Caco-2 (cell line): ENCODE data around the gene EN1. TPM values are rescaled to one million over a fixed set of nuclear protein-coding genes. Genes with fewer than 3 reads are reported as not detected.

ENCODE experiments used
- BruUV-seq: library from RNA; stranded (reverse); fragments of 400-500 nt; replicated peaks from 2 replicates; lab custom pipeline; 2021; lab: Mats Ljungman, UMichigan
- CTCF ChIA-PET: fragments of 300-600 bp; sonication (Branson Sonifier 250); formaldehyde crosslinking; loops from one replicate; lab custom pipeline; 2022; ENCODE audit warnings: antibody characterized with exemption; lab: Charles Lee
- POLR2A ChIA-PET: fragments of 300-600 bp; sonication (Branson Sonifier 250); formaldehyde crosslinking; loops from one replicate; lab custom pipeline; 2022; ENCODE audit warnings: antibody characterized with exemption; lab: Charles Lee
- DNase-seq, 2 experiments: peaks; one replicate each; pipeline versions ENCODE4 v3.0.0 to v3.0.0-alpha.2; 2020 to 2022
- H3K27me3 ChIP-seq: replicated peaks from 2 replicates; pipeline ENCODE4 v1.6.0; 2011; ENCODE audit warnings: low read length; ENCODE audit not compliant: control insufficient read depth, insufficient read depth
- H3K36me3 ChIP-seq: 2 replicates; pipeline ENCODE4 v1.5.1; 2011; ENCODE audit warnings: low read length; ENCODE audit not compliant: control insufficient read depth, insufficient read depth
- H3K4me1 ChIP-seq: fragments of 250-450 bp; sonication (Bioruptor Pico); 2 replicates; pipeline ENCODE4 v1.5.1; 2020; ENCODE audit warnings: mild to moderate bottlenecking
- H3K4me3 ChIP-seq: 2 replicates; pipeline ENCODE4 v1.5.1; 2011; ENCODE audit warnings: low read depth, mild to moderate bottlenecking, control low read depth, low read length
- H3K9me3 ChIP-seq: fragments of 250-450 bp; sonication (Bioruptor Pico); 2 replicates; pipeline ENCODE4 v1.5.1; 2020; ENCODE audit warnings: mild to moderate bottlenecking, moderate library complexity
- H3K27ac Mint-ChIP-seq: one replicate; pipeline ENCODE4 v1.8.0; 2022; ENCODE audit warnings: mixed read lengths; ENCODE audit not compliant: unreplicated experiment
- H3K27me3 Mint-ChIP-seq: one replicate; pipeline ENCODE4 v1.8.0; 2022; ENCODE audit warnings: mixed read lengths; ENCODE audit not compliant: insufficient read depth, unreplicated experiment
- H3K36me3 Mint-ChIP-seq: one replicate; pipeline ENCODE4 v1.8.0; 2022; ENCODE audit warnings: mild to moderate bottlenecking, mixed read lengths; ENCODE audit not compliant: insufficient read depth, unreplicated experiment
- H3K4me1 Mint-ChIP-seq: one replicate; pipeline ENCODE4 v1.8.0; 2022; ENCODE audit warnings: low read depth, mixed read lengths; ENCODE audit not compliant: unreplicated experiment
- H3K4me3 Mint-ChIP-seq: one replicate; pipeline ENCODE4 v1.8.0; 2022; ENCODE audit warnings: mild to moderate bottlenecking, moderate library complexity, mixed read lengths; ENCODE audit not compliant: unreplicated experiment
- H3K9me3 Mint-ChIP-seq: one replicate; pipeline ENCODE4 v1.8.0; 2022; ENCODE audit warnings: mixed read lengths; ENCODE audit not compliant: unreplicated experiment
- CTCF ChIP-seq, 2 experiments: fragments of 200-600 bp in 1 of 2; IDR thresholded peaks; 1 replicate in 1 of 2; 2 replicates in 1 of 2; pipeline versions ENCODE4 v1.5.1 to v1.8.0; 2011 to 2022; ENCODE audit warnings: antibody characterized with exemption in 1 of 2, control low read depth in 1 of 2, inconsistent platforms in 1 of 2, low read depth in 1 of 2, low read length in 1 of 2, mild to moderate bottlenecking in 1 of 2, moderate library complexity in 1 of 2; ENCODE audit not compliant: insufficient read depth in 1 of 2, severe bottlenecking in 1 of 2, unreplicated experiment in 1 of 2
- intact Hi-C: fragments of 100-400 bp; cut with micrococcal nuclease; formaldehyde crosslinking; loops from one replicate; pipeline ENCODE4 v1.10.0; 2022; ENCODE audit not compliant: unreplicated experiment
- total RNA-seq: library from RNA; stranded (reverse); gene quantifications from 2 replicates; pipeline ENCODE4 v1.2.3, GENCODE V29; 2022

The EN1 gene
- total RNA-seq, 1 experiment from 2014 or later: 0.16 TPM

GRCh38 chr2:118859157-118859770 lies 11.8 kb upstream of the EN1 start:
- Histone ChIP-seq H3K4me1 (no peaks in the 10 kb centered on the region), H3K4me3 (no peak overlapping the region), H3K9me3 (no peaks in the 10 kb centered on the region), H3K36me3 (no peaks in the 10 kb centered on the region), H3K27me3 (no peaks in the 10 kb centered on the region; the same call in 1 of the 2 replicates)
- Mint-ChIP-seq H3K4me1 (no peaks in the 10 kb centered on the region), H3K9me3 (no peaks in the 10 kb centered on the region), H3K27me3 (peaks cover 20% of the 10 kb centered on the region), H3K36me3 (no peaks in the 10 kb centered on the region), H3K4me3 (no peak overlapping the region), H3K27ac (no peak overlapping the region)
- ChIA-PET CTCF (interaction anchor here (0.5 to 0.9 kb wide), 3 partner anchors 171 to 692 kb away, joined by 3 to 6 read pairs (median 6); no protein-coding TSS in a partner anchor), POLR2A (no interaction called here)
- no peak for DNase-seq
- no TSS peak for BruUV-seq
- intact Hi-C loops: loop anchor here (5.0 kb wide), 2 partner anchors 307 to 382 kb away; no protein-coding TSS in a partner anchor
- TF ChIP-seq CTCF (IDR thresholded peaks at IDR 0.05; ENCODE audit: insufficient read depth in 1 of 2, low read depth in 1 of 2, low read length in 1 of 2, severe bottlenecking in 1 of 2, unreplicated experiment in 1 of 2): no peak

GRCh38 chr2:118858485-118859156 lies 11.2 kb upstream of the EN1 start:
- ChIA-PET POLR2A (no interaction called here), CTCF (no interaction called here)
- BruUV-seq: no TSS peak
- H3K4me1 Mint-ChIP-seq: no peaks in the 10 kb centered on the region
- TF ChIP-seq CTCF (IDR thresholded peaks at IDR 0.05; ENCODE audit: insufficient read depth in 1 of 2, low read depth in 1 of 2, low read length in 1 of 2, severe bottlenecking in 1 of 2, unreplicated experiment in 1 of 2): no peak
- H3K4me3 Mint-ChIP-seq: no peak overlapping the region
- Histone ChIP-seq H3K36me3 (no peaks in the 10 kb centered on the region), H3K27me3 (no peaks in the 10 kb centered on the region; the same call in none of the 2 replicates), H3K4me3 (no peak overlapping the region), H3K4me1 (no peaks in the 10 kb centered on the region), H3K9me3 (no peaks in the 10 kb centered on the region)
- H3K27me3 Mint-ChIP-seq: peaks cover 24% of the 10 kb centered on the region
- DNase-seq: no peak
- no peaks in the 10 kb centered on the region for H3K36me3 Mint-ChIP-seq
- no peaks in the 10 kb centered on the region for H3K9me3 Mint-ChIP-seq
- intact Hi-C loops: loop anchor here (5.0 kb wide), 2 partner anchors 306 to 381 kb away; no protein-coding TSS in a partner anchor
- H3K27ac Mint-ChIP-seq: no peak overlapping the region

- Mint-ChIP-seq H3K27ac (no peak overlapping the region), H3K27me3 (peaks cover 31% of the 10 kb centered on the region), H3K4me1 (no peaks in the 10 kb centered on the region), H3K9me3 (no peaks in the 10 kb centered on the region), H3K36me3 (no peaks in the 10 kb centered on the region), H3K4me3 (no peak overlapping the region)
- no peak overlapping the region for H3K4me3 ChIP-seq
- H3K36me3 ChIP-seq: no peaks in the 10 kb centered on the region
- BruUV-seq: no TSS peak
- H3K9me3 ChIP-seq: no peaks in the 10 kb centered on the region
- H3K4me1 ChIP-seq: no peaks in the 10 kb centered on the region
- ChIA-PET CTCF (no interaction called here), POLR2A (no interaction called here)
- H3K27me3 ChIP-seq: no peaks in the 10 kb centered on the region; the same call in none of the 2 replicates
- no peak for TF ChIP-seq CTCF (IDR thresholded peaks at IDR 0.05; ENCODE audit: insufficient read depth in 1 of 2, low read depth in 1 of 2, low read length in 1 of 2, severe bottlenecking in 1 of 2, unreplicated experiment in 1 of 2)
- no peak for DNase-seq
- intact Hi-C loops: loop anchor here (5.0 kb wide), 2 partner anchors 306 to 381 kb away; no protein-coding TSS in a partner anchor
These were observed 10.4 kb upstream of the EN1 start for GRCh38 chr2:118857677-118858484.
